HG03060 (cell line): Measurements from ENCODE around the gene EXOC3L4.
A peak's percentile ranks its signal among the peaks of the same experiment; 100 is the strongest.

ENCODE experiments used
- ATAC-seq: cut with Tn5 transposase; IDR thresholded peaks from one replicate; pipeline ENCODE4 v1.9.1; 2021; ENCODE audit warnings: low read depth, moderate number of reproducible peaks; ENCODE audit not compliant: unreplicated experiment

The EXOC3L4 gene

DNA sequence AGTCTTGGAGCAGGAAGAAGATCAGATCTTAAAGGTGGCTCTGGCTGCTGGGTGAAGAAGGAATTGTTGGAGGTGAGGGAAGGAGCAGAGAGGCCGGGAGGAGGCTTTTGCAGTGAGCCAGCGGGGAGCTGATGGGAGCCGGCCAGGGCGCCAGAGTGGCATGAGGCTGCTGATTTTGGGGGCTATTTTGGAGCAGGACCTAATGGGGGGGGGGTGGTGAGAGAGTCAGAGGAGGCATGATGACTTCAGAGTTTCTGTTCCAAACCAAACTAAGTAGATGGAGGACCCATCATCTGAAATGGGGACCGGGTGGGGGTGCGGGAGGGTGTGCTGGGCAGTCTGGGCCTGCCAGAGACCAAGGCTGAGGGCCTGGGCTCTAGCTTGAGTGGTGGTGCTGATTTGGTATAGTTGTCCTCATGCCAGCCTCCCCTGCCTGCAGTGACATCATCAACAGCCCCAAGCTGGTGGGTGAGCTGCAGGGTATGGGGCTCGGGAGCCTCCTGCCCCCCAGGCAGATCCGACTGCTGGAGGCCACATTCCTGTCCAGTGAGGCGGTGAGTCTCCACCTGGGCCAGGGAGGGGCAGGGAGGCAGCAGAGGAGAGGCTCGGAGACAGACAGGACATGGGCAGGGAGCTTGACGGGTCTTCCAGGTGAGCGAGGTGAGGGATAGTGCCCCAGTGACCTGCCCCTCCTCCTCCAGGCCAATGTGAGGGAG lies 34.9 kb downstream of the EXOC3L4 start:
- no peak for ATAC-seq

DNA sequence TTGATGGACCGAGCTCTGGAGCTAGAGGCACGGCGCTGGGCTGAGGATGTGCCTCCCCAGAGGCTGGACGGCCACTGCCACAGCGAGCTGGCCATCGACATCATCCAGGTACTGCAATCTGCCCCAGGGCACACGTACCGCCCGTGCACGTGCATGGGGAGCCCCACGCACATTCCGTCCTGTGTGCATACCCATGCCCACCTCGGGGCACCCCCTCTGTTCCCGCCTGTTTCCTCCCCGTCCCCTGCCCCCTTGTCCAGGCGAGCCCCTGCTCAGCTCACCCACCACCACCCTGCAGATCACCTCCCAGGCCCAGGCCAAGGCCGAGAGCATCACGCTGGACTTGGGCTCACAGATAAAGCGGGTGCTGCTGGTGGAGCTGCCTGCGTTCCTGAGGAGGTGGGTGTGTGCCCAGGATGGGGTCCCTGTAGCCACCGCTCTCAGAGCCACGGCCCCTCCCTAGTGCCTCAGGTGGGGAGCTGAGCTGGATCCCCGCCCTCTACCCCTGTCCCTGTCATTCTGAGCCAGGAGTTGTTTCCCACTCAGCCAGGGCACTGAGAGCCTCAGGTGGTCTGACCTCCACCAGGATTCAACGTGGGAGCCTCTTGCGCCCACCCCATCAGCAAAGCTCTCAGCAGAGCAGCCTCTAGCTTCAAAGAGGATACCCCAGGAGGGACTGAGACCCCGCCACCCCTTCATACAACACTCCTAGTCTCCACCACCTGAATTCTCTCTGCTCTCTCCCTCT lies 35.7 kb downstream of the EXOC3L4 start:
- no peak for ATAC-seq

DNA sequence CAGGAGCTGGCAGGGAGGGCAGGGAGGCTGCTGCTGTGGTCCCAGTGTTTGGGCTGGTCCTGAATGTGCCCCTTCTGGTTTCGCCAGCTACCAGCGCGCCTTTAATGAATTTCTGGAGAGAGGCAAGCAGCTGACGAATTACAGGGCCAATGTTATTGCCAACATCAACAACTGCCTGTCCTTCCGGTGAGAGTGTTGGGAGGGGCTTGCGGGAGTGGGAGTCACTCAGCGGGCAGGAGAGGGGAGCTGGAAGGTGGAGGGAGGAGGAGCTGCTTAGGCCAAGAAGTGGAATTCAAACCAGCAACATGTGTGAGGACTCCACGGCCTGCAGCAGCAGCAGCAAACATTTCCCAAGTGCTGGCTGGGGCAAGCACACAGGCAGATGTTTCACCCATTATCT lies 36.4 kb downstream of the EXOC3L4 start:
- no peak for ATAC-seq

DNA sequence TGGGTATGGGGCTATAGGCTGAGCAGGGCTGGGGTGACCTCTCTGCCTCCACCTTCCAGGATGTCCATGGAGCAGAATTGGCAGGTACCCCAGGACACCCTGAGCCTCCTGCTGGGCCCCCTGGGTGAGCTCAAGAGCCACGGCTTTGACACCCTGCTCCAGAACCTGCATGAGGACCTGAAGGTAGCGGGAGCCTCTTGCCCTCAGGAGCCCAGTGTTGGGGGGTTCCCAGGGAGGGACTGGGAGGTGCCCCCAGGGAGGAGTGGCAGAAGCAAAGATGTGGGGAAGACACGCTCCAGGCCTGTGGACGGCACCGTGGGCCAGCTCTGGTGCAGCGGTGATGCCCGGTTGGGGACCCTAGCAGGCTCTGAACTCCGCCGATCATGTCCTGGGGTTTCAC lies 37.1 kb downstream of the EXOC3L4 start:
- ATAC-seq: no peak

DNA sequence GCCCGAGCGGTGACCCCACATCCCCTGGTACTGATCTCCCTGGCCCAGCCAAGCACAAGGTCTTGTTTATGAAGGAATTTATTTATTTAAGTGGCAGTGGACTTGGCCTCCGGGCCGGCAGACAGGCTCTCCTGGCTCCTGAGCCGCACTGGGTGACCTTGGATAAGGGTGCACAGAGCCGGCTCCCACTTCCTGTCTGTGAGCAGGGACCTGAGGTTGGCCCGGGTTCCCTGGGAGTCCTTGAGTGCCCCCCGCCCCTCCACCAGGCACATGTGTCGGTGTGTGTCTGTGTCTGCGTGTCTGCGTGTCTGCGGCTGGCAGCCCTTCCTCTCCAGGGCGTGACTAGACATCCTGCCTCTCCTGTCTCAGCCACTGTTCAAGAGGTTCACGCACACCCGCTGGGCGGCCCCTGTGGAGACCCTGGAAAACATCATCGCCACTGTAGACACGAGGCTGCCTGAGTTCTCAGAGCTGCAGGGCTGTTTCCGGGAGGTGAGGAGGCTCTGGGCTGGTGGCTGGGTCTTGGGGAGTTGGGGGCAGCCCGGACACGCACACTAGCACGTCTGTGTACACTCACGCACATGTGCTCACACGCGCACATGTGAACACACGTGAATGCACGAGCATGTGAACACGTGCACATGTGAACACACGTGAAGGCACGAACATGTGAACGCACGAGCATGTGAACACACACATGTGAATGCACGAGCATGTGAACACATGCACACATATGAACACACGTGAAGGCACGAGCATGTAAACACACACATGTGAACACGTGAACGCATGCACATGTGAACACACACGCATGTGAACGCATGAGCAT lies 38.1 kb downstream of the EXOC3L4 start:
- no peak for ATAC-seq

DNA sequence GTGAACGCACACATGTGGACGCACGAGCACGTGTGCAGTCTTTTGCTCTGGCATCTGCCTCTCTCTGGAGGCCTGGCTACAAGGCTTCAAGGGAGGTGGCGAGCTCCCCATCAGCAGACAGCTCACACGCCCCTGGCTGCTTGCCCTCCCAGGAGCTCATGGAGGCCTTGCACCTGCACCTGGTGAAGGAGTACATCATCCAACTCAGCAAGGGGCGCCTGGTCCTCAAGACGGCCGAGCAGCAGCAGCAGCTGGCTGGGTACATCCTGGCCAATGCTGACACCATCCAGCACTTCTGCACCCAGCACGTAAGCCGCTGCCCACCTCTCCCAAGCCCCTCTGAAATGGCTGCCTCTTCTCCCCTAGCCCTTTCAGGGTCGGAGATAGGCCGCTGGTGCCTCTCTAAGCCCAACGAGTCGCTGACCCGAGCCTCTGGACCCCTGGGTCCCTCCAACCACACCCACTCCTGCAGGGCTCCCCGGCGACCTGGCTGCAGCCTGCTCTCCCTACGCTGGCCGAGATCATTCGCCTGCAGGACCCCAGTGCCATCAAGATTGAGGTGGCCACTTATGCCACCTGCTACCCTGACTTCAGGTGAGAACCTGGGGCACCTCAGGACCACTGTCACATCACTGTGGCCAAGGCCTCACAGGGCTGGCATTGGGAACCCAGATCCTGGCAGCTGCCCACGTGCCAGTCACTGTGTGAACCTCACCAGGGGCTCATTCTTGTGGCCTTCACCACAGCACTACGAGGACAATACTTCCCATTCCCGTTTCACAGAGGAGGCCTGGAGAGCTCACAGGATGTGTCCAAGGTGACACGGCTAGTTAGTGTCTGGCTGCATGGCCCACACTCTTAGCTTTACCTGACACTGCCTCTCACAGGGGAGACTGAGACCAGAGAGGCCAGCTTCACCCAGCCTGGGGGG lies 39.0 kb downstream of the EXOC3L4 start:
- no peak for ATAC-seq

DNA sequence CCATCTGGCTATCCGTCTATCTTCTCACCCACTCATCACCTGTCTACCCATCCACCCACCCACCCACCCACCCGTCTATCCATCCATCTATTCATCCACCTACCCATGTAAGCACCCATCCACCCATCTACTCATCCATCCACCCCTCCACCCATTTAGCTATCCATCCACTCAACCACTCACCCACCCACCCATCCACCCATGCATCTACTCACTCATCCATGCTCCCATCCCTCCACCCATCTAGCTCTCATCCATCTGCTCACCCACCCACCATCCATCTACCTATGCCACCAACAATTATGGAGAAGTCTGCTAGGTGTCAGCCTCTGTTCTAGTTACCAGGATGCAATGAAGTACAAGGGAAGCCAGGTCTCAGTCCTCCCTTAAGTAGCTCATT lies 39.9 kb downstream of the EXOC3L4 start:
- ATAC-seq: no peak

DNA sequence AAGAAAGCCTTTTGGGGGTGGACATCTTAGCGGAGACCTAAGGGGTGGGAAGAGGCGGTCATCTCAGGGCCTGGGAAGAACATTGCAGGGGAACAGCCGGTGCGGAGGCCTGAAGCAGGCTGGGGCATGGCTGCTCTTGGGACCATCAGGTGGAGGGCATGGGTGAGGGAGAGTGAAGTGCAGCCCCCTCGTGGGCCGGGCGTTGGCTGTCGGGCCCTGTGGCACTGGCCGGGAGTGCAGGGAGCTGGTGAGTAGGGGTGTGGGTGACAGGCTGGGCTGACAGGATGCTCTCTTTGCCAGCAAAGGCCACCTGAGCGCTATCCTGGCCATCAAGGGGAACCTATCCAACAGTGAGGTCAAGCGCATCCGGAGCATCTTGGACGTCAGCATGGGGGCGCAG lies 40.4 kb downstream of the EXOC3L4 start:
- no peak for ATAC-seq

DNA sequence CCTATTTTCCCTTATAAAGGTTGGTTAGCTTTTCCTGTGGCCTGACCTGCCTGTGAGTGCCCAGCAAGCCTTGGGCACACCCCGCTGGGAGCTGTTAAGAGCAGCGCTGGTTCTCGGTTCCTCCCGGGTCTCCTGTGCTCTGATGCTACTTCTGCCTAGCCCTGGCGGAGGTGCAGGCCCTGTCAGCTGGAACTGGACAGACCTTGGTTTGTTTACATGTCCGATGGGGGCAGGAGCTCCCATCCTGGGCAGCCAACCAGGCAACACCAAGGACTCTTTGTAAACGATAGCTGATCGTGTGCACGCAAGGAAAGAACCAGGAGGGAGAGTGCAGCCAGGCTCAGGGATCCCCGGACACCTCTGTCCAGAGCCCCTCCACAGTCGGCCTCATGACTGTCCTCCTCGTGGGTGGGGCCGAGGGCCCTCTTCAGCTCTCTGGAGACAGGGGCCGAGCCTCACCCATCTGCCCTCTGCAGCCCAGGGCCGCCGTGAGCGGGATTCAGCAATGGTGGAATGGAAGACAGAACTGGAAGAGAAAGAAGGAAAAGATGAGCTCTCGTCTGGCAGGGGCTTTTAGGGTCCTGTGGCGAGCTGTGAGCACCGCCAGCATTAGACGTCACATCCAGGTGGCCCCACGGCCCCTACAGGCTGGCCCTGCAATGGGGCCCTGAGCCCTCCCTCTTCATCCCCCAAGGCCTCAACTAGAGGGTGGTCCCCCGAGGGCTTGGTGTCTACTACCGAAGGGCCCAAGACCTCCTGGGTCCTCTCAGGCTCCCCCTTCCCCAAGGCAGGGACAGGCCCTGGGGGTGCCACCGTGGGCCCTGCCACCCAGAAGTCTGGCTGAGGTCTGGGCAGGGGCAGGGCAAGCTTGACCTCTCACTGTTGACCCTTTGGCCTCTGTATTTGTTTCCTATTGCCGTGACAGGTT lies 41.1 kb downstream of the EXOC3L4 start:
- ATAC-seq: no peak

DNA sequence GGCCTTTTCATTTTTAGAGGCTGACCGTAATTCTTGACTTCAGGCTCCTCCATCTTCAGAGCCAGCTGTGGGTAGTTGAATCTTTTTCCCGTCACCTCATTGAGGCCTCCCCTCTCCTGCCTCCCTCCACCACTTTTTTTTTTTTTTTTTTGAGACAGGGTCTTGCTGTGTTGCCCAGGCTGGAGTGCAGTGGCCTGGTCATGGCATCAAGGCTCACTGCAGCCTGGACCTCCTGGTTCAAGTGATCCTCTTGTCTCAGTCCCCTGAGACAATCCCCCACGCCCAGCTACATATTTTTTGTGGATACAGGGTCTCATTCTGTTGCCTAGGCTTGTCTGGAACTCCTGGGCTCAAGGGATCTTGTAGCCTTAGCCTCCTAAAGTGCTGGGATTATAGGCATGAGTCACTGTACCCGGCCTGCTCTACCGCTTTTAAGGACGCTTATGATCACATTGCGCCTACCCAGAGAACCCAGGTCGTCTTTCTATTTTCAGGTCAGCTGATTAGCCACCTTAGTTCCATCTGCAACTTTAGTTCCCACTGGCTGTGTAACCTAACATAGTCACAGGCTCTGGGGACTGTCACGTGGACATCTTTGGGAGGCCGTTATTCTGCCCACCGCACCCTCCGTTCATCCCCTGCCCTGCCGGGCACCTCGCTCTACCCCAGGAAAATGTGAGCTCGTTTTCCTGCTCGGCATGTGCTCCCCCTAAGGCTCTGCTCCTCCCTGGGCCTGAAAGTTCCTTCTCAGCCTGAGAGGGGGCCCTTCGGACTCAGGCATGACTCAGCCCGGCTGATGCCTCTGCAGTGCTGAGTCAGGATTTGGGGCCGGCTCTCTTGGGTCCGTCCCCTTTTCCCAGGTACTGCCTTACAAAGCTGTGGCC lies 42.1 kb downstream of the EXOC3L4 start:
- ATAC-seq: no peak

DNA sequence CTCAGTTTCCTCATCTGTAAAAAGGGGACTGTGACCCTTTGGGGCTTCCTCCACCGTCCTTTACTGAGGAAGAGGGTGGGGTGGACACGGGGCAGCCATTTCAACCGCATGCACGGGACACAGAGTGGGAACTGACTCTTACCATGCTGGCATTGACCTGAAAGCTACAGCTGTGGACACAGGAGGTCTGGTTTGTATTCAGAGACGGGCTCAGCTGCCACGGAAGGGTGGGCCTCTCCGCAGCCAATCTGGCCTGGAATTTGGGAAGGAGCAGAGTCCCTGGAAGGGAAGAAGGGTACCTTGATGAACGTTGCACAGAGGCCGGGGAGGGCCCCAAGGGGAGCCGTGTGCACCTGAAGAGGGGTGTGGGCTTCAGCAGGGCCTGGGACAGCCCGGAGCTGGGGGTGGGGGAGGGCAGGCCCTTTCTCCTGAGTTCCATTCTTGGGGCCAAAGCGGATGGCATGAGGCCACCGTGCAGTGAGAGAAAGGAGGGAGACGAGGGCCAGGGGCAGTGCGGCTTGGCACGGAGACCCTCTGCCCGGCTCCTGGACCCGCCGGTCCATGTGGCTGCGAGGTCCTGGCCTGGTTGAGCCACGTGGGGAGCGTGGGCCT lies 43.3 kb downstream of the EXOC3L4 start:
- ATAC-seq: no peak

DNA sequence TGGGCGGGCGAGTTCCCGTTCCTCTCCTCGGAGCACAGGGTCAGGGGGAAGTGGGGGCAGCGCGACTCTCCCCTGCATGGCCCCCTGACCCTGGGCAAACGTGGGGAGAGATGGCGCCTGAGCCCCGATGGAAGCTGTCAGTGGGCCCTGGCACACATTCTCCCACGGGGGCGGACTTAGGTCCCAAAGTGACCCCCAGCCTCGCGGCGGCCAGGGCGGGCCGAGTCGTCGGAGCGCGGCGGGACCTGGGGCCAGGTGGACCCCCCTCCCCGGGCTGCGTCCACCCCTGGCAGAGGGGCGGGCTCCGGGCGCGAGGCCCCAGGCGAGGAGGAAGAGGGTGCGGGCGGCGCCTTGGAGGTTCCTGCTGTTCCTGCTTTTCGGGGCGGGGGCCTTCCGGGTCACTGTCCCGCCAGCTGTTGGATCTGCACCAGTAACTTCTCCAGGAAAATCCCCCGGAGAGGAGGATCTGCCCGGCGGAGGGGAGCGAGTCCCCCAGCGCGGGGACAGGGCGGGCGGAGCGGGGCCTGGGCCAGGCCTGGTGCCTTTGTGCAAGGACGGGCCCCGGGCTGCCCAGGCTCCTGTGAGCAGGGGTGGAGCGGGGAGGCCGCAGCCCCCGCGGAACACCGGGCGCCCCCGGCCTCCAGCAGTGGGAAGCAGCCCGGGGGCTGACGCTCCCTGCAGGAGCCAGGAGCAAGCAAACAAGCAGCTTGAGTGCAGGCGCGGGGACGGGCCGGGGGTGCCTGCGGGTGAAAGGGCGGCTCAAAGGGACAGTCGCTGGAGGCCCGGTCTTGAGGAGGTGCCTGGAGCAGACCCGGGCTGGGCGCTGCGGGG lies 44.0 kb downstream of the EXOC3L4 start:
- ATAC-seq: no peak

DNA sequence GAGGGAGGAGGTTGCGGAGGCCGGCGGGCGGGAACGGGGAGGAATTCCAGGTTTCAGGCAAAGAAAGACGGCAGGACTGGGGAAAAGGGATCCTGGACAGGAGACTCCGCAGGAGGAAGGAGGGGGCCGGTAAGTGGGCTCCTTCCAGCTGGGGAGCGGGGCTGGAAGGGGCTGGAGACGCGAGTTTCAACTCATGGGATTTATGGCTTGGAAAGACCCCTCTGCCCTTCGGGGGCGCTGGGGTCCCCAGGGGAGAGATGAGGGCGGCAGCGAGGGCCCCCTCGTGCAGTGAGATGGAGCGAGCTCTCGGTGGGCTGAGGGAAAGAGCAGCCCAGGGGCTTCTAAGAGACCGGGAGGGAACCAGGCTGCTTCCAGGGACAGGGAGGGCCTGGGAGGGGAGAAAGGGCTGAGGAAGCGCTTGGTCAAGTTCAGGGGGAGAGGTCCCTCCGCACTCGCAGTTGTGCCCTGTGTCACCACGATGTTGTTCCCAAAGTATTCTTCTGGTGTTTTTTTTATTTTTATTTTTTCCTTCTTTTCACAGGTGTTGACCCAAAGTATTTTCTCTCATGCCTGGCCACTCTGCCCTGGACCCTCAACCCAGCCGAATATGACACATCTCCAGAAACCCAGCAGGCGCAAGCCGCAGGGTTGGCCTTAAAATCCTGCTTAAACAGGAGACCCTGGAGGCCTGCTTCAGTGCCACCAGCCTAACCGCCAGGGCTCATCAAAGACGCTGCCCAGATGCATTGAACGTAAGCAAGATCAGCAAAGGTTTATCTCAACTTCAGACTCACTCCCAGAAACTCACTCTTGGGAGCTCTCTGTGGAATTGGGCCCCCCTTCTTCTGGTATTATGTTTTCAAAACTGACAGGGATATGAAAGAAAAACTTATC lies 44.9 kb downstream of the EXOC3L4 start:
- no peak for ATAC-seq

DNA sequence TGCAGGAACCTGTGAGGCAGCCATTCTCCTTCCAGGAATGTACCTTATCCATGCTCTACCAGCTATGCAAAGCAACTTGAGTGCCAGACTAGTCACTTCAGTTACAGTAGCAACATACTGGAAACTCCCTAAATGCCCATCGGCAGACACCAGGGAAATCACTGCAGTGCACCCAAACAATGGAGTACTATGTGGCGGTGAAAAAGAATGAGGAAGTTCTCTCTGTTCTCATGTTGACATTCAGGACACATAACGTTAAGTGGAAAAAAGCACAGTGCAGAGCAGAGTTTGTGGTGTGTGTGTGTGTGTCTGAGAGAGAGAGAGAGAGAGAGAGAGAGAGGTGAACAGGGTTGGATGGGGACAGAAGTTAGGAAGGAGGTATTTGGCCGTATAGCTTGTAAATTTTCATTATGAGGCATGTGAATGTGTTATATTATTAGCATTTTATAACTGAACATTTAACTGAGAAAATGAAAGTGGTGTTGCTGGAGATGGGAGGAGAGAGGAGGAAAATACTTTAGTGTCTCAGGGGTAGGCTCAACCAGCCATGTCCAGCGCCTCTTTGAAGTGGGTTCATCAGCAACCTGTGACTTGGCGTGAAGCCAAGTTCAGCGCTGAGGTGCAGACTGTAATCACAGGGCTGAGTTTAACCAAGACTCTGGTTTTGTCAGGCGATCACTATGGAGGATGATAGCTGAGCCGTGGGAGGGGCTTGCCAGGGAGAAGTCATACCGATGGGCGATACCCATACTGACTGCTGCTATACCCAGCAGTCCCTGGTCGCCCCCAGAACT lies 46.0 kb downstream of the EXOC3L4 start:
- ATAC-seq: peak; percentile 72

DNA sequence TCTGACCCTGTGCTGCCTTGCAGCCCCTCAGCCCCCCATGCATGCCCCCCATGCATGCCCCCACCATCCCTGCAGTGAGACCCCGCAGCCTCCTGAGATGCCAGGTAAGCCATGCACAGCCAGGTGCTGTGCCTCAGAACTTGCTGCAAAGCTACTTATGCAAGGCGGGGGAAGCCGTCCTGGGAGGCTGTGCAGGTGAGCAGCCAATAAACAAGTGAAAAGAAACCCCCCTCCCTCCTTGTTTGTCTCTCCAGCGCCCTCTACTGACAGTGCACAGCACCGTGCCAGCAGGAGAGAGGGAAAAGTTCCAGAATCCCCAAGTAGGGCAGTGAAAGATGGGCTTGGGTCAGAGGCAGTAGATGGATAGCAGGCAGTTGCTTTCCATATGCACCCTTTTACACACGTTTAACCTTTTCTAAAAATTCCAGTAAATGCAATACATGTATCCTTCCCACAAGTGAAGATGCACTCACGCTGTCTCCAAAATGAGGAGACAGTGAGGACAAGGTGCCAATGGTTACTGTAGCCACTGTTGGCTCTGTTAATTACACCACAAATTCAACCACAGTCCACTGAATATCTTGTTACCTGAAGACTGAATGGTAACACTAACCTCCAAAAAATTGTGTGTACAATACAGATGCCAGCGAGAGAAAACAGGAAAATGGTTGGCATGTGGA lies 46.7 kb downstream of the EXOC3L4 start:
- ATAC-seq: no peak
